ENCODE data around the gene GSN.

The GSN gene

DNA sequence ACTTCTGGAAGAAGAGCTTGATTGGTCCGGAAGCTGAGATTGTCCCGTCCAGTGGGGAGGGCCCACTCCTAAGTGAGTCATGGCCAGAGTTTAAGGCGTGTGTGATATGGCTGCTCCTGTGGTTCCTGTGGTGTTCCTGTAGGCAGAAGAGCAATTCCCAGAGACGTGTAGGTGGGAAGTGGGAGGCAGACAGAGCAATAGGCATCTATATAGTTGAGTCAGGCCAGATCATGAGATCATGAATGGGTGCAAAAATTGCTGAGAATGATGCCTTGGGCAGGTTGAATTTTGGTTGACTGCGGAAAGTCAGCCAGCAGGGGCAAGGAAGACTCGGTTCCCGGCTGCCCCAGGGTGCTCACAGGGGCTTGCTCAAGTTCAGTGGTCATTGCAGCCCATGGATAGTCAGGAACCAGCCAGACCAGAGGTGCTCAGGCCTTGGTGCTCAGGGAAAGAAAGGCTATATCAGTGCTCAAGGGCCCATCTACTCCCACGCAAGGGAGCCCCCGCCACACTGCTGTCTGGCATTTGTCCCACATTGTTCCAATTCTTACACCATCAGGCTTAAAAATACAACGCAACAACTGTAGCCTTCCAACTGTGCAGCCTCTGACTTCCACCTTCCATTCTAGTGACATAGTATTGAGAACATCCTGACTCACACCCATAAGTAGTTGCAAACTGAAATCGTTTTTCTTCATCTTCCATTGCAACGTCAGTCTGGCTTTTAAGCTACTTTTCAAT, 21.0 kb upstream of the GSN start:
- DNase-seq (ENCODE audit: low read depth), result no peak

DNA sequence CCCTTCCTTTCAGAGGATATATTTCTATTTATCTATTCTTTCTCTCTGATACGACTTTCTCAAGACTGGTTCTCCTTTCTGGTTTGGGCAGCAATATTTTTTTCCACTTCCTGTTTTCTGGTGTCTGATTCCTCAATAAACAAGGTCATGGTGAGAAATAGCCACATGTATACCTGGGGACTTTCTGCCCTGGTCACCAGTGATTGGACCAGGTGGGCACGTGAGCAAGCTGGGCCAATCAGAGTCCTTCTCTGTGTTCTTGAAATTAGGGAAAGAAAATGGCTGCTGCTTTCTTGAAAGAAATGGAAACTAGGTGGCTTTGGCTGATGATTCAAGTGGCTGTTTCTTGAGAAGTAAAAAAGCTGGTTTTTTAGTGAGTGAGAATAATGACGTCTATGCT, 18.4 kb upstream of the GSN start:
- DNase-seq (ENCODE audit: low read depth), result no peak

DNA sequence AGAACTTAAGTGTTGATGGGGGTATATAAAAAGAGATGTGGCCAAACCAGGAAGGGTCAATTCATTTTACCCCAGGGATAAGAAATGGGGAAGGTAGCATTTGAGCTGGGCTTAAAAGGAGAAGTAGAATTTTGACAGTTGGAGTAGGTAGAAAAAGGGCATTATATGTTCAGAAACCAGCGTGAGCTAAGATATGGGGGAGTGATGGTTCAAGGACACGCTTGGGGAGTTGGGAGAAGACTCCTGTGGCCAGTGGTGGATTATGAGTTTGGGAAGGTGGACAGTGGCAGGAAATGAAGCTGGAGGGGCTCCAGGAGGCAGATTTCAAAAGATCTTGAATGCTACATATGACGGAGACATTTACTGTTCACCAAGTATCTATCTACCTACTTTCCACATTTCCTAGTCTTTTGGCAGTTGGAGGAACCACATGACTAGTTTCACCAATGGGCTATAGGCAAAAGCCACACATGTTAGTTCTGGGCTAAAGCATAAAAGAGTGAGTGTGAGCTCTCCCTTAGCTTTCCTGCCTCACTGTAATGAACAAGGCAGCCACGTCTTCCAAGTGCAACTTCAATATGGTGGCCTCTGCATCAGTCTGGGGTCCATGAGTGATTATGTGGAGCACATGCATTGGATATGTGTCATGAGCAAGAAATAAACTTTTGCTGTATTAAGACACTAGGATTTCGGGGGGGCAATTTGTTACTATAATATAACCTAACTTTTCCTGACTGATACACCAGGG, 15.7 kb upstream of the GSN start:
- DNase-seq (ENCODE audit: low read depth), result no peak

DNA sequence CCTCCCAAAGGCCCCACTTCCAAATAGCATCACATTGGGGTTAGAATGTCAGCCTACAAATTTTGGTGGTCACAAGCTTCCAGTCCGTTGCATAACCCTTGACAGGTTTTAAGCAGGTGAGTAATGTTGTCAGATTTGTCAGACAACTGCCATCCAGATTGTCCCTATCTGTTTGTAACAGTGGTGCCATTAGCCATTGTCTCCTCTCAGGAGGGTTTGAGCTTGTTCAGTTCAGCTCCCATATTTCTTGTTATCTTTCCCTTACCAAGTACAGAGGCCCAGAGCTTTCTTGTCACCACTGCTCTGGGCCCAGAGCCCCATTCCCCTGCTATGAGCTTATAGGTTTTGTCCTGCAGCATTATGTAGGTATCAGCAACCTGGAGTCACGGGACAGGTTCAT, 14.8 kb upstream of the GSN start:
- DNase-seq (ENCODE audit: low read depth), result no peak

DNA sequence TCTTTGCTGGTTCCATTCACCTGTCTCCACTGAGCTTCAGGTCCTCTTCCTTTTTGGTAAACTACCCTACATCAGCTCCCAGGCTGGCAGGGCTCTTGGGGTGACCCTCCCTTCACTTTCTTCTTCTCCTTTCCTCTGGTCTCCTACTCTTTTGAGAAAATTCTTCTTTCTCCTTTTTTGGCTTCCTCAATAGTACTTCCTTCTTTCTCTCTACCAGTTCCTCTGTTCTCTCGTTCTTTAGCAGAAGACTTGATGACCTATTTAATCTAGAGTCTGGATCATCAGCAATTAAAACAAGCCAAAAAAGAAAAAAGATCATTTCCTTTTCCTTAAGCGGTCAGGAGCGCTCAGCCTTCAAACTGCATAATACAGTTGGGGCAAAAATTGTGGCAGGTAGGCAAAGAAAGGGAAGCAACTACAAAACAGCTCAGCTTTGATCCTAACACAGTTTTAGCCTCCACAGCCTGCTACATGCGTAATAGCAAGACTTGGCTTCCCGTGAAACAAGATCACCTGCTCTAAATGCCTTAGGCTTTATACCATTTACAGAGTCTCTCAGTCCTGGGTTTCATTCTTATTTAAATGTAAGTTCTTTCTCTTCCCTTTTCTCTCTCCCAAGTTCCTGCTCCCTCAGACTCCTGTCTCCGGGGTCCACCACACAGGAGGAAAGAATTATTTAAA, 14.0 kb upstream of the GSN start:
- DNase-seq (ENCODE audit: low read depth), result no peak

DNA sequence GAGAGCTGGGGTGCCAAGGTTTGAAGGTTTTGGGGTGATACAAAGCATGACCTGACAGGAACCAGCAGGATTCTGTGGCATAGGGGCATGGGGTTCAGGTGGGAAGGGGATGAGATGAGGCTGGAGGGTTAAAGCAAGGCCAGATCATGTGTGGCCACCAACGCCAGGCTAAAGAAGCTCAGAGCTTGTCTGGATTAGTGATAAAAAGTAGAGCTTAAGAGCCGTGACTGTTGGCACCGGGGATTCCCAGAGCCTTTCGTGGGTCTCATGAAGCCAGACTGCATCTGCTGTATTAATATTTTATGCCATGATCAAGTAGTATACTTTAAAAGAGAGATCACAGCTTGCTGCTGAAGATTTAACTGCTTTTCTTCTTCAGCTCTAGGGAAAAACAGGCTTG, 8.5 kb upstream of the GSN start:
- no peak for DNase-seq (ENCODE audit: low read depth)

DNA sequence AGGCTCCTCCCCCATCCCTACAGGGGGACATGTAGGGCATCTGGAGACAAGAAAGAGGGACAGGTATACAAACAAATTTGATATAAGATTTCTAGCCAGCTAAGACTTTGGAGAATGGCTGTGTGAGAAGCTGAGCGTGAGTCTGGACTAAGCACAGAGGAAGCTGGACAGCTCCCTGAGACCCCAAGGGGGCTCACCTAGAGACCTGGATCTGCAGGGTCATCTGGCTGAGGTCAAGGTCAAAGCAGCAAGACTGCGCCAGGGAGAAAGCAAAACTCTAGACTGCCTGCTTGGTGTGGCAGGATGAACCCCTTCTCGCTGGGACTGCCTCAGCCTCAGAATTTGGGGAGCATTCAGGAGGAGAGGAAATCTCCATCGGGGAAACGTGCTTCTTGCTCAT, 8.0 kb upstream of the GSN start:
- no peak for DNase-seq (ENCODE audit: low read depth)

DNA sequence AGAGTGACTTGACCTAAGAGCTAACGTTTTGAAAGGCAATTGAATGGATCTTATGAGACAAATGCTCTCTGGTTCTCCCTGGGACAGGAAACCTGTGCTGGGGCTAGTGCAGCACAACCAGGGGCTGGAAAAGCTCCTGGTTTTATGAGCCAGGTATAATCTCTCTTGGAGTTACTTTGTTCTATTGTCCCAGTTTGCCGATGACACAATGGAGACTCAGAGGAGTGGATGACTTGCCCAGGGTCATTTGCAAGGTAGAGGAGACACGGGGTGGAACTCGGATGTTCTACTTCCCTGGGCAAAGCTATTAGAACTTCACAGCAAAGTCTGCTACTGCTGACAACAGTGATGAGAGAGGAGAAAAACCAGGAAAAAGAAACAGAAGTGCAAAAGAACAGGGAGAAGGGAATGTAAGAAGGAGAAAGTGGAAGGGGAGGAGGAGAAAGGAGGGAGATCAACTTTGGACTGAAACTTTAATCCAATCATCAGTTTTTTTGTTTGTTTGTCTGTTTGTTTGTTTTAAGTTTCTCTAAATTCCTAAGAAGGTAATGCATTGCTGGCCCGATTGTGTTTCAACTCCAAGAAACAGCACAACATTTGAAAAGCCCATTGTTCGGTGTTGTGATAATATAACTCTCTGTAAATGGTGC, 7.4 kb upstream of the GSN start:
- no peak for DNase-seq (ENCODE audit: low read depth)

DNA sequence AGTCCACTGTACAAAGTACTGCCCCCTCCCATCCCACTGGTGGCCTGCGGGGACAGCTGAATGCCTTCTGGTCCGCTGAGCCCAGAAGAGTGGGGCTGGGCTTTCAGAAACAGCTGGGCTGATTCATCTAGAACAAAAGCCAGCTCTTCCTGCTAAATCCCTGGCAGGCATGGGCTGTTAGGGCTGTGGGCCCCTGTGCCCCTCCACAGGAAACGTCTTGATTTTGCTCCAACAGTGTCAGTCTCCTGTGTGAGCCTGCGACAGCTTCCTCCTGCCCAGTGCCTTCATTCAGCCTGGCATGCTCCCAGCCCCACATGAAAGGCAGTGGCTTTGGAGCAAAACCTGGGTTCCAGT, 6.9 kb upstream of the GSN start:
- DNase-seq (ENCODE audit: low read depth), result no peak

DNA sequence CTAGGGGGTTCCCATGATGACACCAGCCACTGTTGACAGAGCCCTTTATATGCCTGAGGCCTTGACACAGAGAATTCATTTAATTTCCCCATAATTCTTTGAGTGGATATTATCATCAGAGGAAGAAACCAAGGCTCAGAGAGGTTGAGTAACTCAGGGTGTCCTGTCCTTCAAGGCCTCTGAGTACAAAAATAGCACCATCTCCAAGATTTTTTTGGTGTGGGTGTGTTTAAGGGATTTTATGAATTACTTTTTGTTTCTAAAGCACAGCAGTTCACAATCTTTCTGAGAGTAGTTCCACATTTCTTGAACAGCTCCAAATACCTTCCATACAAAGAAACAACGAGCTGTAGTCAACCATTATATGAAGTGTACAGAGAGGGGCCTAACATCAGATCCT, 6.2 kb upstream of the GSN start:
- no peak for DNase-seq (ENCODE audit: low read depth)

DNA sequence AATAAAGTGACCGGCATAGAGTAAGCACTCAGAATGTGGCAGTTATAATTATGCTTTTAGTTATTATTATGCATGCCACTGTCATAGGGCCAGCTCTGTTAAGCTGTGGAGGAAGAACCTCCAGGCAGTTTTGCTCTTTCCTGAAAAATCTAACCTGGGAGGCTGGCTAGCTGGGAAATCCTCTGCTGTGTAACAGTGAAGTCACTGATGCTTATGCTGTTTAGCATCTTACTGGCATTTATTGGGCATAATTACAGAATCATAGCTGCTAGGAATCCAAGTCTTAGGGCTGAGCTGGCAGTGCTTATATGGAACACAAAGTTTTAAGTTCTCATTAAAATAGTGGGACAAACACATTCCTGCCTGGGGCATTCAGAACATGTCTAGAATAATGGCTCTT, 5.5 kb upstream of the GSN start:
- DNase-seq (ENCODE audit: low read depth), result no peak

DNA sequence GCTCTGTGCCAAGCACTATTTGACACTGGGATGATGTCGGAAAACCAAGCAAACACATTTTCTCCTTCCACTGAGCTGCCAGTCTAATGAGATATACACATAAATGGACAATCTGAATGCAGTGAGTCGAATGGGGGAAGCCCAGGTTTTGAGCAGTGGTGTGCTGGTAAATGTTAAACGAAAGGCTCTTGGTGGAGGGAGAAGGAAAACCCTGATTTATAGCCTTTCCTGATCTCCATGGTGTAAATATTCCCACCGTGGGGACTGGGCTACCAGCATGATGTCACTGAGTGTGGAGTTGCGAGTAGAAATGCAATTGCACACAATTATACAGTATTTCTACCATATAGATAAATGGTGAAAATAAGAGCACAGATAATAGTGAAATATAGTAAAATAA, 5.0 kb upstream of the GSN start:
- DNase-seq (ENCODE audit: low read depth), result no peak

DNA sequence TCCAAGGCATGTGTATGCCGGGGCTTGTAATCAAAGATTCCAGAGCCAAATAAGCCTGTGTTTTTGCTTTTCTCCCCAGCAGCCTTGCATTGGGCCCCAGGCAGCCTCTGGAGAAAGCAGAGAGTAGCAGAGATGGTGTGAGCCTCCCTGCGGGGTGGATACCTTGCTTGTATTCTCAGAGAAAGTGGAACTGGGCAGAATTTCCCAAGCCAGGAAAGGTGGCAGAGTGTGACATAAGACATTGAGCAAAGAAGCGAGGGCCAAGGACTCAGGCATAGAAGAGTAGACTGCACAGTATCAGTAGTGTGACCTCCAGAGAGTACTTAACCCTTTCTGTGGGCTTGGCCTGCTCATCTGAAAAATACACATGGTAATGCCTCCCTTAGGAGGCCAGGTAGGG, 1.6 kb upstream of the GSN start:
- DNase-seq (ENCODE audit: low read depth), result no peak

DNA sequence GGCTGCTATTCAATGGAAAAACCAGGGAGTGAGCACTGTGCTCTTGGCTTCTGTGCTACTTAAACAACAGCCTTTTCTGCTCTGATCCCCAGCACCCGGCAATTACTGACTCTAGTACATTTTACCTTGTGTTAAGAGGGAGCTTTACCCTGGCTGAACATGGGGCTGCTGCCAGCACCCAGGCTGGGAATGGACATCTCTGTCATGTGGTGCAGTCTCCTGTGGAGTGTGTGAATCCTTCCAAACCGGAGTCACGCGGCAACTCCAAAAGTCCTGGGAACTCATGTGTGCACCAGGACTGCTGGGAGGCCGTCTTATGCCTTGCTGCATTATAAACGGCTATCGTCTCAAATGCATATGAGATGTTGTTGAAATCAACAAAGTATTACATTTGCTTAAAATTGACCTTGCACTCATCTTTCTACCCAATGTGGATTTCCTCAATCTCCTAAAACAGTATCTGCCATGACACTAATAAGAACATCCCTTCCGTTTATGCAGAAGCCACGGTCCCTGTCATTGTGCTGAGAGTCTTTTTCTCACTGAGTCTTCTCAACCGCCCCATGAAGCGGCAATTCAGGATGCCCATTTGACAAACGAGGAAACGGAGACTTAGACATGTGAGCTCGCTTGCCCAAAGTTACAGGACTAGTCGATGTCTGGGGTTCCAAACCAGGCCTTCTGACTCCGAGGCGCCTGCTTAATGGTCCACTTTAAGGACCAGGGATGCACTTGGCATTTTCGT, 884 bp upstream of the GSN start:
- DNase-seq (ENCODE audit: low read depth), result no peak

DNA sequence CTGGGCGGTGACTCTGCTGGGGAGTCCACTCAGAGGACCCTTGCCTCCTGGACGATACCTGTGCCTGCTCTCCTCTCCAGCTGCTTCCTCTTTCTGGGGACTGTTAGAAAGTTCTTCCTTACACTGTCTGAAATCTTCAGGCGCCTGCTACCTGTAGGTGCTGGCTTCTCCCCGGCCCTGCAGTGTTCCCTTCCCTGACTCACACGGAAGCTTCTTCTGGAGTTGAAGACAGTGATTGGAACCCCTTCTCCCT, 562 bp downstream of the GSN start:
- no peak for DNase-seq (ENCODE audit: low read depth)

DNA sequence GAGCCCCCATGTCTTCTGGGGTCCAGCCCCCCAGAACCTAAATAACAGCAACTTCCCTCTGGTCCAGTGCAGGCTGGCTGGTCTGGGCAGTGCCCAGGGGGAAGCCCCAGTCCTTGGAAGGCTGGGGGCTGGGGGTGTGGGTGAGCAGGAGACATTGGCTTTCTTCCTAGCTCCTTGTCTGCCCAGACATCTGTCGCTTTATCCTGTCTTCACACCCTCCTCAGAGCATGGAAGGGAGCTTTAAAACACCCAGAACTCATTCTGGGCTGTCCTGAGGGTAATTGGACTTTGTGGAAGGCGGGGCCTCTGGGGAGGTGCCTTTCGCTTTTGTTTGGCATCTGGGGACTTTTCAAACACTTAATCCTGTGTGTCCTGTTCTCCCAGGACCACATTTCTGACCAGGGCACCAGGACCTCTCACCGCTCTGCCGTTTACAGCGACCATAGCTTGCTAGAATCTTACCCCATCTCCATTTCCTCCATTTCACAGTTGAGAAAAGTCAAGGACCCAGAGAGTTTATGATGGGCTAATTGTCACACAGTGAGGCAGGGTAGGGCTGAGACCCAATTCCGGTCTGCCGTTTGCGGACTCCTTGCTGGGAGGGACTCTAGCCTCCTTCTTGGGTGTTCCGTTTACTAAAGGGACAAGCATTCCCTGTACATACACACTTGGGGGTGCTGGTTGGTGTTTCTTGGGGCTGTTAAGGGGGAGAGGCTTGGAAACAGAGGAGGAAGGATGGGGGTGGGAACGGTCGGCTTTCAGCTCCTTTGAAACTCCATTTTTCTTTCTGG, 1.1 kb downstream of the GSN start:
- DNase-seq (ENCODE audit: low read depth), result no peak

DNA sequence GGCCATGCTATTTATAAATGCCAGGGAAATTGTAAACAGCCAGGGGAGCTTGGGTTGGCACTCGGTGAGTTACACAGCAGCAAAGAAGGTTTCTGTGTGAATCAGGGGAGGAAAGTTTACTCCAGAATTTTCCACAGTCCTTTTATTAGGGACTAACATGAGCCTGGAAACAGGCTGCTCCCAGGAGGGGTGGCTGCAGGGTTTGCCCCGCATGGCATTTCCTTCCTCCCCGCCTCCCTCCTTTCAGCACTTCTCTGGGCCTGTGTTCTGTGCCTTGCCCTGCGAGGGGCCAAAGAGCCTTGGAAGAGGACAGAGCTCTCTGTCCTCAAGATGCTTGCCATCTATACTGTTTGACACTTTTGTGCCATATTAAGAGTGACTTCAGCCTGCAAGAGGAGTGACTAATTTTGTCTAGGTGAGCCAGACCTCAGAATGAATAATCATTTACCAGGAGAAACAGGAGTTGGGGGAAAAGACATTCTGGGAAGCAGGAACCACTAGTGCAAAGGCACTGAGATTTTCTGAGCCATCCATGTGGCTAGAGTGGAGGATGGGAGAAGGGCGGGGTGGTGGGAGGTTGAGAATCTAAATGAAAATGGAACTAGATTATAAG, 1.8 kb downstream of the GSN start:
- no peak for DNase-seq (ENCODE audit: low read depth)

DNA sequence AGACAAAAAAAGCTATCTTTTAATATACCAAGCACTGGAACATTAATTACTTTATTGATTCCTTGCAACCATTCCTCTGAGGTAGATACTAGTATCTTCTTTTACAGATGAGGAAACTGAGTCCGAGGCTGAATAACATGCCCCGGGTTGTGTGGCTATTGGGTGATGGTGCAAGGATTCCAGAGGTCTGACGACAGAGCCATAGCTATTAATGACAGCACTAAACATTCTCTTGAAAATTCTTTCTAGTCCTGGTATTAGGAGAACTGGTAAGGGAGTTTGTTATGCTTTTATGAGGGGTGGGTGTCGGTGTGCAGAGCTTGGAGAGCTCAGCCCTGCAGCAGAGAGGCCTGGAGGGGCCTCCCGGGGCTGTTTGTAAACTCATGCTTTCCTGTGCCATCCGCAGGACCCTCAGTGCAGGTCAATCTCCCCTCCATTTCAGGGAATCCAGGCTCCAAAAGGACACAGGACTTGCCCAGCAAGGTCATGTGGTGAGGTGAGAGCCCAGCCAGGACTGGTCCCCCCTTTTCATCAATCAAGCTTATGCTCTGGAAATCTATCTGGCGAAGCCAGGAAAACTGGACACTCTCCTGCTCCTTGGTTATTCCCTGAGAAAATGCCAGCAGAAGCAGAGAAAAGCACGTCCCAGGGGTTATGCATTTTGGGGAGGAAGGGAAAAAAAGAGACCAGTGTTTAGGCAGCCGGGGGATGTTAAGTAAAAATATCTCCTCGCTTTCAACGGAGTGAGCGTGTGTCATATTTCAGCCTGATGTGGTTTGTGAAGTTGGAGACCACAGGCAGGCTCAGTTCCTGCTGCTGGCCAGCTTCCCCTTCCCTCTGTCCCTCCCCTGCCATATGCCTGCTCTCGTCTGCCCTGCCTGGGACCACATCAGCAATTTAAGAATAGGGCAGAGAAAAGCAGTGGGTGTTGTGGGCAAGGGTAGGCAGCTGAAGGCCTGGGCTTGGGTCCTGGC, 3.7 kb downstream of the GSN start:
- DNase-seq (ENCODE audit: low read depth), result no peak

DNA sequence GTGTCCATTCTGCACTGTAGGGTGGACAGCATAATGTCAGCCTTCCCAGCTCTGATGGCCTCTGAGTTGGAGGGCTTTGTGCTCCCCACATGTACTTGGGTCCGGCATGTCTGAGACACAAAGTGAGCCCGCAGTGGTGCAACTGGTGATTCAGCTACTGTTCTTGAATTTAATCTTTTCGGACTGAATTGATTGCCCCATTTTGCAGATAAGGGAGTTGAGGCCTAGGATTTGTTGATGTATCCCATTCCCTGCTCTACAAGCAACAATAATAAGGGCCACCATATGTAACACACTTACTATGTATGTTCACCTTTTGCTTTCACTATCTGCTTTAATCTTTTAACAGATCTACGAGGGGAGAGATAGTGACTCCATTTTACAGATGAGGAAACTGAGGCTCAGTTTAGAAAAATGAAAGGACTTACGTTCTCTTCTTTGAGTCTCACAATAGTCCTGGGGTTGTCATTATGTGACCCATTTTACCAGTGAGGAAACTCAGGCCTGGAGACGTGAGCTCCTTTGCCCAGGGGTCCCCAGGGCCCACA, 4.5 kb downstream of the GSN start:
- DNase-seq (ENCODE audit: low read depth), result no peak

Measured in stimulated activated CD8-positive, alpha-beta memory T cell treated with anti-CD3 and anti-CD28 coated beads, Interleukin-15, amount 100 ng/mL, for 24 hours (primary cell).